HCT116 (cell line): ENCODE data around the gene SMAP2. TPM values are rescaled to one million over a fixed set of nuclear protein-coding genes. Genes with fewer than 3 reads are reported as not detected.

Experiments used
- ATAC-seq: fragments of 200-7000 bp; cut with Tn5 transposase; 2 replicates; pipeline ENCODE4 v1.9.1; 2020; ENCODE audit warnings: mild to moderate bottlenecking, moderate library complexity
- BruUV-seq: library from RNA; stranded (reverse); fragments of 400-500 nt; replicated peaks from 2 replicates; lab custom pipeline; 2021; lab: Mats Ljungman, UMichigan
- CTCF ChIA-PET: fragments of 300-600 bp; sonication (Branson Sonifier 250); formaldehyde crosslinking; loops from one replicate; lab custom pipeline; 2021; ENCODE audit warnings: antibody characterized with exemption; lab: Charles Lee
- POLR2A ChIA-PET: fragments of 300-600, 350-600 bp; sonication (Branson Sonifier 250); formaldehyde crosslinking; loops from one replicate; lab custom pipeline; 2021; ENCODE audit warnings: antibody characterized with exemption; lab: Charles Lee
- RAD21 ChIA-PET, 2 experiments: fragments of 300-600 bp; sonication (Branson Sonifier 250); formaldehyde crosslinking; loops; one replicate each; lab custom pipeline; 2023; ENCODE audit warnings: low total read pairs in 2 of 2; ENCODE audit not compliant: uncharacterized antibody in 2 of 2, unreplicated experiment in 2 of 2, low non-redundant PET in 1 of 2; lab: Charles Lee
- DNase-seq: peaks from one replicate; pipeline ENCODE4 v3.0.0-alpha.2; 2010; ENCODE audit warnings: low read depth, low spot score
- H2AFZ ChIP-seq: fragments of 200-600 bp; shearing (Covaris generic), sonication (generic); 2 replicates; pipeline ENCODE4 v1.6.1; 2017; ENCODE audit warnings: low read depth, mixed run types, mixed read lengths, antibody characterized with exemption, low read length; ENCODE audit not compliant: poor library complexity, severe bottlenecking
- H3K27ac ChIP-seq: 2 replicates; pipeline ENCODE4 v1.5.1; 2012; ENCODE audit warnings: low read depth, low read length
- H3K27me3 ChIP-seq: fragments of 200-600 bp; sonication (generic); 2 replicates; pipeline ENCODE4 v1.6.1; 2016; ENCODE audit warnings: mixed run types, low read length, mixed read lengths; ENCODE audit not compliant: insufficient read depth
- H3K36me3 ChIP-seq, 2 experiments: fragments of 200-500 bp in 1 of 2; fragments of 200-600 bp in 1 of 2; sonication (Bioruptor generic) in 1 of 2; sonication (generic) in 1 of 2; 2 replicates each; pipeline versions ENCODE4 v1.5.1 to v1.6.1; 2014 to 2016; ENCODE audit warnings: low read length in 2 of 2, inconsistent platforms in 1 of 2, mixed read lengths in 1 of 2, mixed run types in 1 of 2; ENCODE audit not compliant: insufficient read depth in 2 of 2, control insufficient read depth in 1 of 2
- H3K4me1 ChIP-seq, 2 experiments: fragments of 200-600 bp in 1 of 2; sonication (generic) in 1 of 2; 2 replicates each; pipeline versions ENCODE4 v1.5.1 to v1.6.1; 2012 to 2017; ENCODE audit warnings: low read length in 2 of 2, inconsistent platforms in 1 of 2, mild to moderate bottlenecking in 1 of 2, mixed read lengths in 1 of 2, mixed run types in 1 of 2, moderate library complexity in 1 of 2; ENCODE audit not compliant: insufficient read depth in 2 of 2, control insufficient read depth in 1 of 2
- H3K4me2 ChIP-seq: fragments of 200-600 bp; sonication (generic); 2 replicates; pipeline ENCODE4 v1.6.1; 2017; ENCODE audit warnings: mixed run types, low read length, mixed read lengths
- H3K4me3 ChIP-seq, 2 experiments: fragments of 200-600 bp in 1 of 2; sonication (generic) in 1 of 2; replicated peaks in 1 of 2; 2 replicates each; pipeline ENCODE4 v1.5.1; 2011 to 2016; ENCODE audit warnings: low read length in 2 of 2, control low read depth in 1 of 2, low read depth in 1 of 2, mild to moderate bottlenecking in 1 of 2, mixed read lengths in 1 of 2, mixed run types in 1 of 2
- H3K79me2 ChIP-seq: fragments of 200-600 bp; sonication (generic); 2 replicates; pipeline ENCODE4 v1.6.1; 2017; ENCODE audit warnings: mild to moderate bottlenecking, mixed run types, low read length, moderate library complexity, mixed read lengths; ENCODE audit not compliant: insufficient read depth
- H3K9ac ChIP-seq: fragments of 200-600 bp; sonication (generic); 2 replicates; pipeline ENCODE4 v1.6.1; 2016; ENCODE audit warnings: low read length, mixed read lengths
- H3K9me2 ChIP-seq: fragments of 200-600 bp; sonication (generic), shearing (Covaris generic); 2 replicates; pipeline ENCODE4 v1.6.1; 2017; ENCODE audit warnings: mixed run types, mild to moderate bottlenecking, moderate library complexity; ENCODE audit not compliant: insufficient read depth
- H3K9me3 ChIP-seq, 2 experiments: fragments of 200-500 bp in 1 of 2; fragments of 200-600 bp in 1 of 2; sonication (Bioruptor generic) in 1 of 2; sonication (generic) in 1 of 2; 2 replicates each; pipeline ENCODE4 v1.6.1; 2014 to 2017; ENCODE audit warnings: low read length in 2 of 2, mixed read lengths in 2 of 2, inconsistent platforms in 1 of 2, low read depth in 1 of 2, mild to moderate bottlenecking in 1 of 2, mixed run types in 1 of 2, moderate library complexity in 1 of 2; ENCODE audit not compliant: control insufficient read depth in 1 of 2, insufficient read depth in 1 of 2
- H4K20me1 ChIP-seq: fragments of 200-600 bp; sonication (generic), shearing (Covaris generic); 2 replicates; pipeline ENCODE4 v1.6.1; 2017; ENCODE audit warnings: mixed run types, mild to moderate bottlenecking, moderate library complexity; ENCODE audit not compliant: insufficient read depth
- CTCF ChIP-seq, 3 experiments: fragments of 200-600 bp in 1 of 3; sonication (generic) in 1 of 3; IDR thresholded peaks in 2 of 3; conservative IDR thresholded peaks in 1 of 3; 2 replicates each; pipeline ENCODE4 v1.5.1; 2012 to 2017; ENCODE audit warnings: low read depth in 2 of 3, low read length in 2 of 3, antibody characterized with exemption in 1 of 3, borderline replicate concordance in 1 of 3, control low read depth in 1 of 3, mild to moderate bottlenecking in 1 of 3, mixed read lengths in 1 of 3, mixed run types in 1 of 3, moderate library complexity in 1 of 3; ENCODE audit not compliant: insufficient read depth in 1 of 3
- ELF1 ChIP-seq: IDR thresholded peaks from 2 replicates; pipeline ENCODE4 v1.6.1; 2012; ENCODE audit warnings: low read depth, borderline replicate concordance
- EZH2 ChIP-seq: fragments of 200-600 bp; sonication (generic); IDR thresholded peaks from 2 replicates; pipeline ENCODE4 v1.6.1; 2017; ENCODE audit warnings: antibody characterized with exemption, mixed run types
- EZH2phosphoT487 ChIP-seq: fragments of 200-600 bp; IDR thresholded peaks from 2 replicates; pipeline ENCODE4 v1.6.1; 2018; ENCODE audit warnings: antibody characterized with exemption, borderline replicate concordance
- POLR2AphosphoS5 ChIP-seq: IDR thresholded peaks from 2 replicates; pipeline ENCODE4 v1.6.1; 2011; ENCODE audit warnings: mild to moderate bottlenecking, low read depth, low read length, moderate library complexity
- RAD21 ChIP-seq: IDR thresholded peaks from 2 replicates; pipeline ENCODE4 v1.6.1; 2012; ENCODE audit warnings: low read depth, mild to moderate bottlenecking
- REST ChIP-seq: IDR thresholded peaks from 2 replicates; pipeline ENCODE4 v1.6.1; 2012; ENCODE audit warnings: low read depth
- SIN3A ChIP-seq: IDR thresholded peaks from 2 replicates; pipeline ENCODE4 v1.6.1; 2012; ENCODE audit warnings: low read depth
- ZFX ChIP-seq: fragments of 450-650 bp; IDR thresholded peaks from 2 replicates; pipeline ENCODE4 v1.6.1; 2017
- ZNF274 ChIP-seq: fragments of 200-500 bp; sonication (Bioruptor generic); IDR thresholded peaks from 2 replicates; pipeline ENCODE4 v1.6.1; 2014; ENCODE audit warnings: mild to moderate bottlenecking, low read depth, low read length, inconsistent platforms
- intact Hi-C: fragments of 100-400 bp; cut with micrococcal nuclease; formaldehyde crosslinking; loops from 2 replicates; pipeline ENCODE4 v1.10.0; 2022
- total RNA-seq: library from RNA; stranded (reverse); gene quantifications from one replicate; pipeline ENCODE4 v1.2.1, GENCODE V29; 2021; ENCODE audit not compliant: unreplicated experiment

The SMAP2 gene
- total RNA-seq, 1 experiment from 2014 or later, result 16.4 TPM

- no TSS peak for BruUV-seq
- Histone ChIP-seq H3K36me3 (no peaks in the 10 kb centered on the region), H3K9me2 (no peaks in the 10 kb centered on the region), H3K27me3 (no peaks in the 10 kb centered on the region), H3K4me3 (no peak overlapping the region), H3K79me2 (no peaks in the 10 kb centered on the region), H3K9me3 (no peaks in the 10 kb centered on the region), H3K9ac (no peak overlapping the region), H3K27ac (no peak overlapping the region), H3K4me1 (peaks cover 0 to 4% of the 10 kb centered on the region in 2 experiments; a peak in 1 of 4 replicates), H2AFZ (no peak overlapping the region), H4K20me1 (no peaks in the 10 kb centered on the region), H3K4me2 (no peak overlapping the region)
- TF ChIP-seq SIN3A (no peak), ZFX (no peak), POLR2AphosphoS5 (no peak), REST (no peak), ZNF274 (no peak), EZH2 (no peak), EZH2phosphoT487 (no peak), RAD21 (no peak), ELF1 (no peak), CTCF (IDR thresholded peaks at IDR 0.05 in 2 of 3, conservative IDR thresholded peaks at IDR 0.05 in 1 of 3; ENCODE audit: borderline replicate concordance in 1 of 3, insufficient read depth in 1 of 3, low read depth in 2 of 3, low read length in 2 of 3) (no peak)
- CTCF ChIA-PET, result interaction anchor here (1.1 to 6.7 kb wide), 13 partner anchors 10 to 278 kb away, joined by 3 to 82 read pairs (median 9); no protein-coding TSS in a partner anchor
- DNase-seq (no peak), ATAC-seq (no peak)
- RAD21 ChIA-PET, result interaction anchor here (1.0 to 2.4 kb wide), 4 partner anchors 194 to 418 kb away, joined by 3 to 15 read pairs (median 10); no protein-coding TSS in a partner anchor
- POLR2A ChIA-PET, result interaction anchor here (0.6 kb wide), 1 partner anchor 36 kb away, joined by 3 read pairs; the partner anchor contains the start of gene SMAP2
- intact Hi-C loops, result loop anchor here (5.0 to 10.0 kb wide), 2 partner anchors 65 to 523 kb away; no protein-coding TSS in a partner anchor
These were observed 36.1 kb upstream of the SMAP2 start for GRCh38 chr1:40337443-40337842.
